ENCODE data around the gene RAP1GAP2.
"Not testable (repeated sequence)": the region's sequence is repeated elsewhere in the genome, so short reads cannot be mapped to it uniquely, and the experiment has no call there.

The RAP1GAP2 gene

GRCh38 chr17:2978116-2978515 lies 181.9 kb downstream of the RAP1GAP2 start:
- DNase-seq, result no peak

- DNase-seq, result no peak
Observed at GRCh38 chr17:2978991-2979390, 182.8 kb downstream of the RAP1GAP2 start.

- no peak for DNase-seq
Observed at GRCh38 chr17:2980211-2980903, 184.1 kb downstream of the RAP1GAP2 start.

GRCh38 chr17:2980904-2981246 lies 184.6 kb downstream of the RAP1GAP2 start:
- no peak for DNase-seq

GRCh38 chr17:2981325-2981724 lies 185.1 kb downstream of the RAP1GAP2 start:
- no peak for DNase-seq

- no peak for DNase-seq
Observed at GRCh38 chr17:2982854-2983253, 186.6 kb downstream of the RAP1GAP2 start.

GRCh38 chr17:2983255-2983654 lies 187.0 kb downstream of the RAP1GAP2 start:
- no peak for DNase-seq

- DNase-seq, result peak; percentile 75
Observed at GRCh38 chr17:2985318-2985717, 189.1 kb downstream of the RAP1GAP2 start.

GRCh38 chr17:2986925-2987324 lies 190.7 kb downstream of the RAP1GAP2 start:
- no peak for DNase-seq

GRCh38 chr17:2989396-2989795 lies 193.2 kb downstream of the RAP1GAP2 start:
- DNase-seq, result not testable (repeated sequence)

- DNase-seq, result no peak
Observed at GRCh38 chr17:2989855-2990254, 193.6 kb downstream of the RAP1GAP2 start.

- no peak for DNase-seq
Observed at GRCh38 chr17:2990396-2990795, 194.2 kb downstream of the RAP1GAP2 start.

- not testable (repeated sequence) for DNase-seq
Observed at GRCh38 chr17:2991396-2992180, 195.3 kb downstream of the RAP1GAP2 start.

- DNase-seq, result no peak
Observed at GRCh38 chr17:2994441-2994840, 198.2 kb downstream of the RAP1GAP2 start.

GRCh38 chr17:2995377-2995776 lies 199.1 kb downstream of the RAP1GAP2 start:
- no peak for DNase-seq

- no peak for DNase-seq
Observed at GRCh38 chr17:2995886-2996809, 199.9 kb downstream of the RAP1GAP2 start.

GRCh38 chr17:2996810-2997670 lies 200.8 kb downstream of the RAP1GAP2 start:
- no peak for DNase-seq

GRCh38 chr17:2998469-2998901 lies 202.2 kb downstream of the RAP1GAP2 start:
- DNase-seq, result not testable (repeated sequence)

- peak; percentile 39 for DNase-seq
Observed at GRCh38 chr17:3002538-3003295, 206.5 kb downstream of the RAP1GAP2 start.

- peak; percentile 79 for DNase-seq
Observed at GRCh38 chr17:3003296-3004149, 207.3 kb downstream of the RAP1GAP2 start.

Data from DMS53 (cell line).